ENCODE data around the gene UBE2M.

DNA sequence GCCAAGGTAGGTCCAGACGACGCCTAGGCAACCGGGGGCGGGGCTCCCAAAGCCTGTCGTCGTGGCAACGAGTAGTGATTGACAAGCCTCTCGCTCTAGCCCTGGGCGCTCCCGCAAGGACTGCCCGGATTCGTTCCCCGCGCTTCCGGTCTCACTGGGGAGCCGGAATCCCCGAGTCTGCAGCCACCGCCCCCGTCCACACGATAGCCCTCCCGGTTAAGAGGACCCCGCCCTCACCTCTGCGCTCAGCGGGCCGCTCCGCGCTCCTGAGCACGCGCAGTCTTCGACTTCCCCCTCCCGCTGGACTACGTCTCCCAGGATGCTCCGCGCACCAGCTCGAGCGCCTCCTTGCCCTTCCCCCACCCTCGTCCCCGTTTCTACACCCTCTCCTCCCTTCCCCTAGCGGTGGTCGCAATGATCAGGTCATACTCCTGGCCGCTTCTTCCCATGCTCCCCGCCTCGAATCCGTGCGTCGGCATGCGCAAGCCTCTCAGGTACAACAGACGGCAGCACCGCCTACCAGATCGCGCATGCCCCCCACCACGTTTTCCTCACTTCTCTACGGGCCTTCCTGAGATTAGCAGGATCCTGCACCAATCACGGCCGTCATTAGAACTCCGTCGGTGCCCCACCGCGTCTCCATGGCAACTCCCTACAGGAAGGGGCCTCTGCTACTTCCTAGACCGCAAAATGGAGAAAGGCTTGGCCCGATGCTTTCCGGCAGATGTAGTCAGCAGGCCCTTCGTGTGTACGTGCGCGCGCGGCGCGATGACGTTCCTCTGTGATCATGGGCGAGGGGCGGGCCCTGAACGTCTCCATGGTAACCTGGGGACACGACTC is 14.6 kb upstream of the UBE2M start, which contains the start of gene MZF1:
- TF ChIP-seq, protein P1, sequence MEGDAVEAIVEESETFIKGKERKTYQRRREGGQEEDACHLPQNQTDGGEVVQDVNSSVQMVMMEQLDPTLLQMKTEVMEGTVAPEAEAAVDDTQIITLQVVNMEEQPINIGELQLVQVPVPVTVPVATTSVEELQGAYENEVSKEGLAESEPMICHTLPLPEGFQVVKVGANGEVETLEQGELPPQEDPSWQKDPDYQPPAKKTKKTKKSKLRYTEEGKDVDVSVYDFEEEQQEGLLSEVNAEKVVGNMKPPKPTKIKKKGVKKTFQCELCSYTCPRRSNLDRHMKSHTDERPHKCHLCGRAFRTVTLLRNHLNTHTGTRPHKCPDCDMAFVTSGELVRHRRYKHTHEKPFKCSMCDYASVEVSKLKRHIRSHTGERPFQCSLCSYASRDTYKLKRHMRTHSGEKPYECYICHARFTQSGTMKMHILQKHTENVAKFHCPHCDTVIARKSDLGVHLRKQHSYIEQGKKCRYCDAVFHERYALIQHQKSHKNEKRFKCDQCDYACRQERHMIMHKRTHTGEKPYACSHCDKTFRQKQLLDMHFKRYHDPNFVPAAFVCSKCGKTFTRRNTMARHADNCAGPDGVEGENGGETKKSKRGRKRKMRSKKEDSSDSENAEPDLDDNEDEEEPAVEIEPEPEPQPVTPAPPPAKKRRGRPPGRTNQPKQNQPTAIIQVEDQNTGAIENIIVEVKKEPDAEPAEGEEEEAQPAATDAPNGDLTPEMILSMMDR (IDR thresholded peaks at IDR 0.05), result peak in 2 of 3 donors; percentile 46 to 50
- peak; percentile 87 for TF ChIP-seq EP300 (IDR thresholded peaks at IDR 0.05)
- peak; percentile 13 for TF ChIP-seq POLR2A (IDR thresholded peaks at IDR 0.05)
